ENCODE data around the gene SLC40A1. TPM values are rescaled to one million over a fixed set of nuclear protein-coding genes. Genes with fewer than 3 reads are reported as not detected.

Gene SLC40A1
- total RNA-seq, 1 donor from 2014 or later, result 11.4 TPM

- no peaks in the 10 kb centered on the region for H3K36me3 Mint-ChIP-seq (ENCODE audit: unreplicated experiment)
- no peaks in the 10 kb centered on the region for H3K9me3 Mint-ChIP-seq (ENCODE audit: unreplicated experiment)
- TF ChIP-seq CTCF (IDR thresholded peaks at IDR 0.05), result no peak
- no peak overlapping the region for H3K4me3 Mint-ChIP-seq (ENCODE audit: unreplicated experiment)
- H3K27me3 Mint-ChIP-seq (ENCODE audit: unreplicated experiment), result no peaks in the 10 kb centered on the region
- peaks cover 19% of the 10 kb centered on the region for H3K4me1 Mint-ChIP-seq (ENCODE audit: unreplicated experiment)
- DNase-seq (ENCODE audit: extremely low spot score, unreplicated experiment), result no peak
- H3K27ac Mint-ChIP-seq (ENCODE audit: unreplicated experiment), result no peak overlapping the region
Measured at GRCh38 chr2:189552991-189553404, 27.6 kb downstream of the SLC40A1 start.

- Mint-ChIP-seq H3K9me3 (ENCODE audit: unreplicated experiment) (no peaks in the 10 kb centered on the region), H3K4me1 (ENCODE audit: unreplicated experiment) (peaks cover 19% of the 10 kb centered on the region), H3K27me3 (ENCODE audit: unreplicated experiment) (no peaks in the 10 kb centered on the region), H3K27ac (ENCODE audit: unreplicated experiment) (no peak overlapping the region), H3K36me3 (ENCODE audit: unreplicated experiment) (no peaks in the 10 kb centered on the region), H3K4me3 (ENCODE audit: unreplicated experiment) (no peak overlapping the region)
- TF ChIP-seq CTCF (IDR thresholded peaks at IDR 0.05), result no peak
- no peak for DNase-seq (ENCODE audit: extremely low spot score, unreplicated experiment)
Measured at GRCh38 chr2:189552334-189552990, 28.1 kb downstream of the SLC40A1 start.

- no peak overlapping the region for H3K27ac Mint-ChIP-seq (ENCODE audit: unreplicated experiment)
- DNase-seq (ENCODE audit: extremely low spot score, unreplicated experiment), result no peak
- no peaks in the 10 kb centered on the region for H3K9me3 Mint-ChIP-seq (ENCODE audit: unreplicated experiment)
- H3K27me3 Mint-ChIP-seq (ENCODE audit: unreplicated experiment), result no peaks in the 10 kb centered on the region
- peaks cover 19% of the 10 kb centered on the region for H3K4me1 Mint-ChIP-seq (ENCODE audit: unreplicated experiment)
- no peaks in the 10 kb centered on the region for H3K36me3 Mint-ChIP-seq (ENCODE audit: unreplicated experiment)
- no peak overlapping the region for H3K4me3 Mint-ChIP-seq (ENCODE audit: unreplicated experiment)
- no peak for TF ChIP-seq CTCF (IDR thresholded peaks at IDR 0.05)
Measured at GRCh38 chr2:189551808-189552207, 28.8 kb downstream of the SLC40A1 start.

GRCh38 chr2:189549449-189549832 lies 31.1 kb downstream of the SLC40A1 start:
- Mint-ChIP-seq H3K36me3 (ENCODE audit: unreplicated experiment) (no peaks in the 10 kb centered on the region), H3K27me3 (ENCODE audit: unreplicated experiment) (no peaks in the 10 kb centered on the region), H3K9me3 (ENCODE audit: unreplicated experiment) (no peaks in the 10 kb centered on the region), H3K27ac (ENCODE audit: unreplicated experiment) (peak overlapping the region; percentile 92), H3K4me3 (ENCODE audit: unreplicated experiment) (no peak overlapping the region), H3K4me1 (ENCODE audit: unreplicated experiment) (peaks cover 15% of the 10 kb centered on the region)
- no peak for TF ChIP-seq CTCF (IDR thresholded peaks at IDR 0.05)
- no peak for DNase-seq (ENCODE audit: extremely low spot score, unreplicated experiment)

- no peaks in the 10 kb centered on the region for H3K9me3 Mint-ChIP-seq (ENCODE audit: unreplicated experiment)
- DNase-seq (ENCODE audit: extremely low spot score, unreplicated experiment), result no peak
- no peaks in the 10 kb centered on the region for H3K27me3 Mint-ChIP-seq (ENCODE audit: unreplicated experiment)
- no peaks in the 10 kb centered on the region for H3K36me3 Mint-ChIP-seq (ENCODE audit: unreplicated experiment)
- H3K4me3 Mint-ChIP-seq (ENCODE audit: unreplicated experiment), result no peak overlapping the region
- no peak for TF ChIP-seq CTCF (IDR thresholded peaks at IDR 0.05)
- peak overlapping the region; percentile 92 for H3K27ac Mint-ChIP-seq (ENCODE audit: unreplicated experiment)
- peaks cover 15% of the 10 kb centered on the region for H3K4me1 Mint-ChIP-seq (ENCODE audit: unreplicated experiment)
Measured at GRCh38 chr2:189548666-189549448, 31.7 kb downstream of the SLC40A1 start.

Measured in osteocyte (in vitro differentiated cells).